Sigmoid colon (tissue), 4 donors: ENCODE results near the gene IRF4.

Experiments used
- EP300 ChIP-seq, 4 donors: sonication (generic); formaldehyde crosslinking; IDR thresholded peaks; one replicate each; pipeline ENCODE4 v1.6.1; 2017; ENCODE audit warnings: antibody characterized with exemption in 4 of 4
- POLR2A ChIP-seq, 2 donors: fragments of 450-650 bp; IDR thresholded peaks; one replicate each; pipeline ENCODE4 v1.6.1; 2016; ENCODE audit warnings: antibody characterized with exemption in 2 of 2, mild to moderate bottlenecking in 2 of 2, moderate library complexity in 2 of 2
- TF ChIP-seq, protein P1 (sequence below), 4 experiments: fragments of 450-650 bp in 3 of 4; fragments of 200-600 bp in 1 of 4; IDR thresholded peaks; one replicate each; pipeline ENCODE4 v1.5.1; 2016 to 2019; ENCODE audit warnings: antibody characterized with exemption in 4 of 4, mild to moderate bottlenecking in 3 of 4, moderate library complexity in 2 of 4

DNA sequence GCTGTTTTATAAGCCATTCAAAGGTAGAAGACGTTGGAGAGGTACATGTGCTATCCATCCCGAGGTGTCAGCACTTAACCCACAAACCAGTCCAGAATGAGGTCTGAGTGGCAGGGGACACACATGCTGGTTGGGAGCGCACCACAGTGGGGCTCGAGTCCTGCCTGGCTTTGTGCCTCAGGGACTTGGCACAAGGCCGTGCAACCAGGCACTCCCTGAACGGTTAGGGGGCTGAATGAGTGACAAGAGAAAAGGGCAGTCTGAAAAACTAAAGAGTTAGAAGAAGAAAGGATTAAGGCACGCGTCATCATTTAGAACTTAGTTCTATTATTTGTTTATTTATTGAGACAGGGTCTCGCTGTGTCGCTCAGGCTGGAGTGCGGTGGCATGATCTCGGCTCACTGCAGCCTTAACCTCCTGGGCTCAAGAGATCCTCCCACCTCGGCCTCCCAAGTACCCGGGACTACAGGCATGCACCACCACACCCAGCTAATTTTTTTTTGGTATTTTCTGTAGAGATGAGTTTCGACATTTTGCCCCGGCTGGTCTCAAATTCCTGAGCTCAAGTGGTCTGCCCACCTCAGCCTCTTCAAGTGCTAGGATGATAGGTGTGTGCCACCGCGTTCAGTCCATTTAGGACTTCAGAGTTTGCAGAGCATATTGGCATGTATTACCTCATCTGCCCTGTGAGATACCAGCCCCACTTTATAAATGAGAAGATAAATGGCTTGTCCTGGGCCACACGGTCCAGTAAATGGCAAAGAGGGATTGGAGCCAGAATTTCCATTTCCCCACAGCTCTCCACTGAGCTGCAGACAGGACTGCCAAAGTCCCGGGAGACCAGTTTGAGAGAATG, 47.4 kb upstream of the IRF4 start:
- TF ChIP-seq POLR2A (IDR thresholded peaks at IDR 0.05) (no peak), EP300 (IDR thresholded peaks at IDR 0.05) (no peak)
- TF ChIP-seq, protein P1, sequence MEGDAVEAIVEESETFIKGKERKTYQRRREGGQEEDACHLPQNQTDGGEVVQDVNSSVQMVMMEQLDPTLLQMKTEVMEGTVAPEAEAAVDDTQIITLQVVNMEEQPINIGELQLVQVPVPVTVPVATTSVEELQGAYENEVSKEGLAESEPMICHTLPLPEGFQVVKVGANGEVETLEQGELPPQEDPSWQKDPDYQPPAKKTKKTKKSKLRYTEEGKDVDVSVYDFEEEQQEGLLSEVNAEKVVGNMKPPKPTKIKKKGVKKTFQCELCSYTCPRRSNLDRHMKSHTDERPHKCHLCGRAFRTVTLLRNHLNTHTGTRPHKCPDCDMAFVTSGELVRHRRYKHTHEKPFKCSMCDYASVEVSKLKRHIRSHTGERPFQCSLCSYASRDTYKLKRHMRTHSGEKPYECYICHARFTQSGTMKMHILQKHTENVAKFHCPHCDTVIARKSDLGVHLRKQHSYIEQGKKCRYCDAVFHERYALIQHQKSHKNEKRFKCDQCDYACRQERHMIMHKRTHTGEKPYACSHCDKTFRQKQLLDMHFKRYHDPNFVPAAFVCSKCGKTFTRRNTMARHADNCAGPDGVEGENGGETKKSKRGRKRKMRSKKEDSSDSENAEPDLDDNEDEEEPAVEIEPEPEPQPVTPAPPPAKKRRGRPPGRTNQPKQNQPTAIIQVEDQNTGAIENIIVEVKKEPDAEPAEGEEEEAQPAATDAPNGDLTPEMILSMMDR (IDR thresholded peaks at IDR 0.05): no peak
